ENCODE results near the gene HEPACAM2. TPM values are rescaled to one million over a fixed set of nuclear protein-coding genes. Genes with fewer than 3 reads are reported as not detected.

HEPACAM2 gene
- total RNA-seq, 1 donor: under 0.01 TPM

GRCh38 chr7:93148727-93149126, 77.5 kb downstream of the HEPACAM2 start:
- DNase-seq (ENCODE audit: low read depth in 2 of 3, low spot score in 2 of 3): no peak

- peak in 2 of 3 donors; percentile 24 to 64 for DNase-seq (ENCODE audit: low read depth in 2 of 3, low spot score in 2 of 3)
These were observed 78.1 kb downstream of the HEPACAM2 start, which contains the start of gene SAMD9L for GRCh38 chr7:93148144-93148543. Gene SAMD9L, minus strand, starts transcription at chr7:93148385. Its CDS starts 12,414 bp downstream, at chr7:93135971.

- DNase-seq (ENCODE audit: low read depth in 2 of 3, low spot score in 2 of 3): peak in 2 of 3 donors; percentile 48 to 71
These were observed 78.9 kb downstream of the HEPACAM2 start for GRCh38 chr7:93147363-93147762.

- peak in 2 of 3 donors; percentile 45 to 70 for DNase-seq (ENCODE audit: low read depth in 2 of 3, low spot score in 2 of 3)
These were observed 79.7 kb downstream of the HEPACAM2 start for GRCh38 chr7:93146472-93147141.

GRCh38 chr7:93146036-93146435, 80.2 kb downstream of the HEPACAM2 start:
- DNase-seq (ENCODE audit: low read depth in 2 of 3, low spot score in 2 of 3): no peak

GRCh38 chr7:93145354-93145753, 80.9 kb downstream of the HEPACAM2 start:
- peak in 2 of 3 donors; percentile 29 to 65 for DNase-seq (ENCODE audit: low read depth in 2 of 3, low spot score in 2 of 3)

GRCh38 chr7:93142127-93142526, 84.1 kb downstream of the HEPACAM2 start:
- no peak for DNase-seq (ENCODE audit: low read depth in 2 of 3, low spot score in 2 of 3)

GRCh38 chr7:93140582-93141191, 85.6 kb downstream of the HEPACAM2 start:
- no peak for DNase-seq (ENCODE audit: low read depth in 2 of 3, low spot score in 2 of 3)

GRCh38 chr7:93138576-93138975, 87.7 kb downstream of the HEPACAM2 start:
- DNase-seq (ENCODE audit: low read depth in 2 of 3, low spot score in 2 of 3): no peak

Other genes with a start within 250 kb of the HEPACAM2 start
- 8.6 TPM for gene SAMD9, start 108.5 kb downstream of the HEPACAM2 start, total RNA-seq
- gene SAMD9L, start 78.1 kb downstream of the HEPACAM2 start, total RNA-seq: 12.7 TPM
- 10.8 TPM for gene VPS50, start 5.9 kb upstream of the HEPACAM2 start, total RNA-seq